ENCODE data around the gene CXCL3.
"Not testable (repeated sequence)": the region's sequence is repeated elsewhere in the genome, so short reads cannot be mapped to it uniquely, and the experiment has no call there.

The CXCL3 gene

DNA sequence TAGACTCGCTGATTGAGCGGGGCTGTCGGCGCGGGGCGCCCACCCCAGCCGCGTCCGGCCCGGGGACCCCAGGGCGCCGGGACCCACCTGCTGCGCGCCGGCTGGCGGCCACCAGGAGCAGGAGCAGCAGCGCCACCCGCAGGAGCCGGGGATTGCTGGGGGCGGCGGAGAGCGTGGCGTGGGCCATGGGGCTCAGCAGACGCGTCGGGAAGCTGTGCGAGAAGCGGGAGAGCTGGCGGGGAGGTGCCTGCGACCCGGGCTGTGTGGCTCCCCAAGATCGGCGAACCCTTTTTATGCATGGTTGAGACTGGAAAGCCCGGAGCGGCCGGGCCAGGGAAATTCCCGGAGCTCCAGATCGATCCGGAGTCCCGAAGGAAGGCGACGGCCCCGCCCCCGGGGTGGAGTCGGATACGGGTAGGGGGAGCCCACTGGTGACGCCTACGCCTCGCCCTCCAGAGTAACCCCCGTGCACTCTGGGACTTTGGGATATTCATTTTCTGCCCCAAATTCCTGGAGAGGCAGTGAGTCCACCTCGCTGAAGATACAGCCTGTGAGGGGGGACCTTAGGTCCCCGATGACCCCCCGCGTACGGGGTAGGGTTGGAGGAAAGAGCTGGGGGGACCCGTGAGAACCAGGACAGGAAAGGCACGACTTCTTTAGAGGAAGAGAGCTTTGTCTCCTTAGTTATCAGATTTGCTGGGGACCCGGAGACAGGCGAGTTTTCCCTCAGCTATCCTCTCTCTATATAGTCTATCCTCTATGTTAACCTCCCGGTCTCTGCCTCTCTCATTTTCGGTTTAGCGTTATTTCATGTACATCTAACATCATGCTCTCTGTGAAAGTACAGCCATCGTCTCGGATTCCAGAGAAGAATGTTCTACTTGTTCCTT lies at the start of gene CXCL3:
Gene CXCL3 (minus strand): TSS at position 265 of the 890 bp plus-strand sequence. CDS start 78 bp downstream, at position 187.
- peak; percentile 25 for DNase-seq

DNA sequence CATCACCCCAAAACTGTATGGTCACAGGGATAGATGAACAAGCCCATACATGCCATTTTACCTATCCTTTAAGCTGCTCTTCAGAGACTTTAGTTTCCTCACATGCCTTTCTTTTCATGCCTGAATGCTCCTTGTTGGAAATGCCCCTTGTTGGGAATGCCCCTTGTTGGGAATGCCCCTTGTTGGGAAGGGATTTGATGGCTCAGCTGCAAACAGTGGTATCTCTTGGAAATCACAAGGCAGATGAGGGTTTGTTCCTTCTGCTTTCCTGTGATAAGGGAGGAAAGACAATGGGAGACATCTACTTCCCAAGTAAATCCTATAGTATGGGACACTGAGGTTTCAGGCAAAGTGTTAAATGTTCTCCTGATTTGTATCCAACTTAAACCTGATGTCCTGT lies 49.0 kb upstream of the CXCL3 start:
- no peak for DNase-seq

DNA sequence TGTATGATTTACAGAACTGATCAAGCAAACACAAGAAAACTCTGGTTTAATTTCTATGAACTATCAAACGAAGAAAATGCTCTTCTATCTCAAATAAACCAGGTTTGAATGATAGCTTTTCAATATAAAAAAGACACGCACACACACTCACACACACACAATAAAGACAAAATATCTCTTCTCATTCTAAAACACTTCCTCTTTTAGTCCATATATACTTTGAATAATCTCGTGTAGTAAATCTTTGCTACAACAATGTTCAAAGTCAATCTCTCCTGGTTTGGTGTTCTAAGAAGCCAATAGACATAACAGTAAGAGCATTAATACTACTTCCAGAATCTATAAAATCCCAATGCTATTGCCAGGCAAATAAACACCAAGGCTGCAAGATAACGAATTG lies 47.2 kb upstream of the CXCL3 start:
- DNase-seq, result no peak

DNA sequence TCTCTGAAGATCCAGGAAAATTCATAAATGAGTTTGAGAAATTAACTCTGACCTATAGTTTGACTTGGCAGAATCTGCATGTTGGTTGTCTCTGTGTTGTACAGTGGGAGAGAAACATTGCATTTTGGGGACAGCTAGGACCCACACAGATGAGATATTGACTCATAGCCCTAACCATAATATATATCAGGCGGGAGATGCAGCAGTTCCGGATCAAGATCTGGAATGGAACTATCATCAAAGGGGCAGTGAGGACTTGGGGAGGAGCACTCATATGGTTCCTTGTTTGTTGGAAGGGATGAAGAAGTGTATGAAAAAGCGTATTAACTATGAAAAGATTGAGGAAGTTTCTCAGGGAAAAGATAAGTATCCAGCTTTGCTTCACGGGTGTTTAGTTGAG lies 46.5 kb upstream of the CXCL3 start:
- no peak for DNase-seq

DNA sequence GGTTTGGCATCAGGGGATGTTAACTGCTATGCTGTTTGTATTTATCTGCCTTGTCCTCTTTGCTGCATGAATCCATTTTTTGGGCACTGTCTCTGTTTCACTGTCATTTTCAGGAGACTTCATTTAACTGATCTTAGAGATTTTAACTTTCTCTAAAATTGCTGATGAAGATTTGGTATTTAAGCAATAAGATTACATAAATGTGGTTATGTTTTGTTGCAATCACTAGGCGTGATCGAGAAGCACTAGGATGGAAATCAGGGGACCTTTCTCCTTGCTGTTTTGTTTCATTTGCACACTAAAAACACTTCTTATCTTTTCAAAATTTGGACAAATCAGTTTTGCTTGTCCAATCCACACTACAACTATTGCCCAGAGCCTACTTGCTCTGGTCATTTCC lies 45.1 kb upstream of the CXCL3 start:
- no peak for DNase-seq

DNA sequence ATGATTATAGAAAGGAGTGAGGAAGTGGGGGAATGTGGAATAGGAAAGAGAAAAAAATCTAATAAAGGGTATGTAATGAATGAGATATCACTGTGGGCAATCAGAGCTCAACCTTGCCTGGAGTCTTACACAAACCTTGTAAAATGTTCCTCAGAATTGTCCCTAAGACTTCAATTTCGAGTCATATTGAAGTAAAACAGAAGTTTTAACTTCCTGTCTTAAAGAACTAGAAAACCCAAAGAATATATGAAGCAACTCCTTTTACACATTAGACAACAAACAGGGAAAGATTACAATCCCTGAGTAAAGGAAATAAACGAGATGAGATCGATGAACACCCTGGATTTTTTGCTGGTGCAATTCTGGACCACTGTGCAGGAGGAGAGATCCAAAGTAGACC lies 42.5 kb upstream of the CXCL3 start:
- DNase-seq, result no peak

DNA sequence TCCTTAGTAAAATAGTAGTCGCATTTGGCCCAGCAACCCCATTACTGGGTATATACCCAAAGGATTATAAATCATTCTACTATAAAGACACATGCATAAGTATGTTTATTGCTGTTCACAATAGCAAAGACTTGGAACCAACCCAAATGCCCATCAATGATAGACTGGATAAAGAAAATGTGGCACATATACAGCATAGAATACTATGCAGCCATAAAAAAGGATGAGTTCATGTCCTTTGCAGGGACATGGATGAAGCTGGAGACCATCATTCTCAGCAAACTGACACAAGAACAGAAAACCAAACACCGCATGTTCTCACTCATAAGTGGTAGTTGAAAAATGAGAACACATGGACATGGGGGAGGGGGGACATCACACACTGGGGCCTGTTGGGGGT lies 41.9 kb upstream of the CXCL3 start:
- not testable (repeated sequence) for DNase-seq

DNA sequence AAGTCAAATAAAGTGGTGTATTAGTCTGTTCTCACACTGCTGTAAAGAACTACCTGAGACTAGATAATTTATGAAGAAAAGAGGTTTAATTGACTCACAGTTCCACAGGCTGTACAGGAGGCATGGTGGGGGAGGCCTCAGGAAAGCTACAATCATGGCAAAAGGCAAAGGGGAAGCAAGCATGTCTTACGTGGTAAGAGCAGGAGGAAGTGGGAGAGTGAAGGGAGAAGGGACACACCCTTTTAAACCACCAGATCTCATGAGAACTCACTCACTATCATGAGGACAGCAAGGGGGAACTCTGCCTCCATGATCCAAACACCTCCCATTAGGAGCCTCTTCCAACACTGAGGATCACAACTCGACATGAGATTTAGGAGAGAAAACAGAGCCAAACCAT lies 40.5 kb upstream of the CXCL3 start:
- not testable (repeated sequence) for DNase-seq

DNA sequence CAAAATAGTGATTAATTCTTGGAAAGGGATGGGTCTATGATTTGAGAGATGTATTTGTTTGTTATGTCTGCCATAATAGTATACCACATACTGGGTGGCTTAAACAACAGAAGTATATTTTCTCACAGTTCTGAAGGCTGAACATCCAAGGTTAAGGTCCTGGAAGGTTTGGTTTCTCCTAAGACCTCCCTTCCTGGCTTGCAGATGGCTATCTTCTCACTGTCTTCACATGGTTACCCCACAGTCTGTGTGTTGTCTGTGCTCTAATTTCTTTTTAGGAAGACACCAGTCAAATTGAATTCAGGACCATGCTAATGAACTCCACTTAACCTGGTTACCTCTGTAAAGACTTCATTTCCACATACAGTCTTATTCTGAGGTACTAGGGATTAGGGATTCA lies 34.9 kb upstream of the CXCL3 start:
- DNase-seq, result no peak

DNA sequence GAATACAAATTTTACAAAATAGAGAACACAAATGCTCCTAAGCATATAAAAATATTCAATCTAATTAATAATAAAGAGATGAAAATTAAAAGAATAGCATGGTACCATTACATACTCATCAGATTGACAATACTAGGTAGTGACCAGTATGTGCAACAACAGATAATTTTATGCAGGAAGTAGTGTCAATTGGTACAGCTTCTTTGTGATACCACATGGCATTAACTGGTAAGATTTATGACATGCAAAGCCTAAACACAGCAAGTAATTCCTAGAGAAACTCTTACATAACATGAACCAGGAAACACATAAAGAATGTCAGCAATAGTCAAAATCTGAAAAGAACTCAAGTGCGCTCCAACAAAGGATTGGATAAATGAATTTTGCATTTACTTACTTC lies 34.2 kb upstream of the CXCL3 start:
- DNase-seq, result no peak

DNA sequence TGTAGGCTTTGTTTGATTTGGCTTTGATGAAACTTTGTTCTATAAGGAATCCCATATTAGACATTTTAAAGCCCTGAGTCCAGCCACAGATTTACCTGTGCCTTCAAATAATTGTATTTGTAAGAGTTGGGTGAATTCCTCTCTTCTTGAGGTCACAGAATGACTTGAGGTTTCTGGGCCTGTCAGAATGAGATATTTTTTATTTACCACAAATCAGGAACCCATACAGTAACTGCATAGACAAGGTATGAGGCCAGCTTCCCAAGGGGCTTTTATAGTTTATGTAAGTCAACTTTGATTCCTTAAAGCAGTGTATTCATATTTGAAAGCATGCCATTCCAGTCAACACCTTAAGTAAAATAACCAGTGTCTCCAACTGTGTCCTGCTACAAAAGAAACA lies 29.1 kb upstream of the CXCL3 start:
- no peak for DNase-seq

DNA sequence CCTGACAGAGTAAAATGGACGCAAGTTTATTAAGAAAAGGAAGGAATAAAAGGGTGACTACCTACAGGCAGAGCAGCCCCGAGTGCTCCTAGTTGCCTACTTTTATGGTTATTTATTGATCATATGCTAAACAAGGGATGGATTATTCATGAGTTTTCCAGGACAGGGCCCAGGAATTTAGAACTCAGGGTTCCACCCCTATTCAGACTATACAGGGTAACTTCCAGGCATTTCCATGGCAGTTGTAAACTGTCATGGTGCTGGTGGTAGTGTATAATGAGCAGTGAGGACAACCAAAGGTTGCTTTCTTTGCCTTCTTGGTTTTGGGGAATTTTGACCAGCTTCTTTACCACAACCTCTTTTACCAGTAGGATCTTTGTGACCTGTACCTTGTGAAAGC lies 27.7 kb upstream of the CXCL3 start:
- no peak for DNase-seq

DNA sequence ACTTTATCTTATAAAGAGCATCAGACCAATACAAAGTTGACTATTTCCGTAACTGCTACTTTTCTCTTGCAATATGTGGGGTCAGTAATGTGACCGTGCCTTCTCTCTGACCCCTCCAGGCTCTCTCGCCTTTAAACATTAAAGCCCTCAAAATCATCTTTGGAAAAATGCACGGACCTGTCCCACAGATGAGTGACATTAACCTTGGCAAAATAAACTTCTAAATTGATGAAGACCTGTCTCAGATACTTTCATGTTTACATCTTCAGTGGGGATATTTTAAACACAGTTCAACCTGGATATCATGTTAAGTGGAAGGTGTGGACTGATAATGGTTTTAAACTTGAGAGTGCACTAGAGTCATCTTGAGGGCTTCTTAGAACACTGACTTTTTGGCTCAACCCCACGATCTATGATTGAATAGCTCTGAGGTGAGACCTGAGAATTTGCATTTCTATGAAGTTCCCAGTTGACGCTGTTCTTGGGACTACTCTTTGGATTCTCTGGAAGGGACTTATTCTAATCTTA lies 26.7 kb upstream of the CXCL3 start:
- DNase-seq, result no peak

DNA sequence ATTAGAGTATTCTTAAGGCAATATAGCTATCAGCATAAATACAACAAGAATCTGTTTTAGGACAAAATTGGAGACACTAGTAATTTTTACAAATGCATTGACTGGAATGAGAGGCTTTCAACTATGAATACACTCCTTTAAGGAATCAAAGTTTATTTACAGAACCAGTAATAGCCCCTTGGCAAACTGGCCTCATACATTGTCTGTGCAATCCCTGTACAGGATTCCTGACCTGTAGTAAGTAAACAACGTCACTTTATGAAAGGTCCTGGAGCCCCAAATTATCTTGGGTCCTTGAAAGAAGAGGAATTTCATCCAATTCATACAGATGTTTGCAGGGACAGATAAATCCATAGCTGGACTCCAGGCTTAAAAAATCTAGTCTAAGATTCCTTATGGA lies 25.4 kb upstream of the CXCL3 start:
- no peak for DNase-seq

DNA sequence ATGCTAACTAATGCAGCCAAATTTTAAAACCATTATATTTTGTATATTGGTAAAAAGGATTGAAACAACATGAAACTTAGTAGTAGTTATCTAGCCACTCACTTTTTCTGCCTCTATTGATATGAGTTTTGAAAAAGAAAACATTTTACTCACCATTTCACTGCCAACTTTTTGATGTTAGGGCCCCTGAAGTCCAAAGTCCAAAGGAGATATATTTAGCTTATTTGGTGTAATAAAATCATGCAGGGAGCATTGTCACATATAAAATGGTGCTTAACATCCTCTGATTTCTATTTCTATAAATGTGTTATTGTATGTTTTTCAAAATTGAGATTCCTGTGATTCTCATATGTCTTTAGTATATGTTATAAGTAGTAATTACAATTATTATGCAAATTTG lies 24.5 kb upstream of the CXCL3 start:
- no peak for DNase-seq

DNA sequence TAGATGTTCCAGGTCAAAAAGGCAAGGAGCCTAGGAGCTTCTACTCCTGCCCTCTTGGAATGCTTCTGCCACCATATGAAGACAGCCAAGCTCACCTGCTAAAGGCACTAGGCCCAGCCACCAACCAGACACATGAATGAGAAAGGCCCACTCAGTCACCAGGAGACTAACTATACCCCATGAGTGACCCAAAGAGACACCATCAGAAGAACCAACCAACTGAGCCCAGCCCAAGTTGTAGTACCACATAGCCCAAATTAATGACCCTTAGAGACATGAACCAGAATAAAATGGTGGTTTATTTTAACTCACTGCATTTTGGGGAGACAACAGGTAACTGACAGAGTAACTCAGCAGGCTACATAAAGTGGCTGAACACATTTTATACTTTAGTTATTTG lies 22.9 kb upstream of the CXCL3 start:
- DNase-seq, result no peak

DNA sequence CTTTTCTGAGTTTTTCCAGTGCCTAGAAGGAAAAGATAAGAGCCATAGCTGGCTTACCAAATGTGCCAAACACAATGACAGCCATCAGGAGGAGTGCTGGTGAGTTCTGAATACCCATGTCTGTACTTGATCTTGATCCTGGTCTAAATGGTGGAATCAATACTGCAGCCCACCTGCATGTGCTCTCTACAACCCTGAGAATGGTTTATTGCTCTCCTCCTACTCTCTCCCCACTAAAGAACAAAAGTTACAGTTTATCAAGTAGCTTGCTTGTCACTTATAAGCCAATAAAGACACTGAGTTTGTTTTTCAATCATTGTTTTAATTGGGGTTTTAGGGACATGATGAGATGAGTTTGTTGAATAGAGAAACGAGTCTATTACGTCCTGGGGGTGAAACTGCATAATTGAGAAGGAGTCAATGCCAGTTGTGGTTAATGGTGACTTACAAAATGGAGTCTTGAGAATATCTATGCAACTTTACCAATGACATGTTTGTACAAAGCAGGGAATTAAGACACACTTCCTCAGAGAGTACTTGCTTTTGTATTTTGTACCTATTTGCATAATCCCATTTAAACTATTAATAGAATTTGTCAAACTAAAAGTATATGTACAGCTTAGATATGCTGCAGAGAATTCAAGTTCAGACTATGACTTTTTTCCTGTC lies 20.8 kb upstream of the CXCL3 start:
- no peak for DNase-seq

DNA sequence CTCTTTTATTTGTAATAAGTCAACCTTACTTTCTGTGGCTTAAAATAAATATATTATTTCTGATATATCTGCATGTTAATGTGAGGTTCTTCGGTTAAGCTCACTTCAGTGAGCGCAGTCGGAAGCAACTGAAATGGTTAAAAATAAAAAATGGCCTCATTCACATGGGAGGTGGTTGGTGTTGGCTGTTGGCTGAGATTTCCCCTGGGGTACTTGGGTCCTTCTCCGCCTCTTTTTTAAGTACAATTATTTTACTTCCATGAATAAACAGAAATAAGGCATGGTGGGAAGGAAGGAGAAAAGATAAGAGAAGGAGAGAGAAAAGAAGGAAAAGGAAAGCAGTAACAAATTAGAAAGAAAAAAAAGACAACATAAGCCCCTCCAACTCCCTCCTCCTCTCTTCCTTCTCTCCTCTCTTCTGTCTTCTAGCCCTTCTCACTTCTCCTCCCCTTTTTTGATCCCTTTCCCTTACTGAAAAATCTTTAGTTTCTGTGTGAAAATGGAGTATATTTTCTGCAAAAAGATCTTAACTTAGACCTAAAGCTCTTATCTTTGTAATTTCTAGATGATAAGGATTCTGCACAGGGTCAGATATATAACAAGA lies 19.7 kb upstream of the CXCL3 start:
- DNase-seq, result no peak

DNA sequence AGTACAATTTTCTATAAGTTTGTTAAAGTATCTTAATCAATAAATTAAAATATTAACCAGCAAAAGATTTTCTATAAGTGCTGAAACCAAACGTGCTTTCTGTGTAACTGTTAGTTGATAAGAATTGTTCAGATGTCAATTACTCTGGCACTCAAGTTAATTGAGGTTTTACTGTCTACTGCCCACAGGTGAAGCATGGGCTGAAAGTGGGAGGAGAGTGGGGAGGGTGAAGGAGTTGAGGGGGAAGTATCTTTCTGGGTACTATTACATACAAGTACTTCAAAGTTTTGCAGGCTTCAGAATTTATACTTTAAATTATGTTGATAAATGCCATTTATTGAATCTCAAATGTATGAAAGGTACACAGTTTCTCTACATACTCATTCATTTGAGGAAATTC lies 19.1 kb upstream of the CXCL3 start:
- DNase-seq, result no peak

DNA sequence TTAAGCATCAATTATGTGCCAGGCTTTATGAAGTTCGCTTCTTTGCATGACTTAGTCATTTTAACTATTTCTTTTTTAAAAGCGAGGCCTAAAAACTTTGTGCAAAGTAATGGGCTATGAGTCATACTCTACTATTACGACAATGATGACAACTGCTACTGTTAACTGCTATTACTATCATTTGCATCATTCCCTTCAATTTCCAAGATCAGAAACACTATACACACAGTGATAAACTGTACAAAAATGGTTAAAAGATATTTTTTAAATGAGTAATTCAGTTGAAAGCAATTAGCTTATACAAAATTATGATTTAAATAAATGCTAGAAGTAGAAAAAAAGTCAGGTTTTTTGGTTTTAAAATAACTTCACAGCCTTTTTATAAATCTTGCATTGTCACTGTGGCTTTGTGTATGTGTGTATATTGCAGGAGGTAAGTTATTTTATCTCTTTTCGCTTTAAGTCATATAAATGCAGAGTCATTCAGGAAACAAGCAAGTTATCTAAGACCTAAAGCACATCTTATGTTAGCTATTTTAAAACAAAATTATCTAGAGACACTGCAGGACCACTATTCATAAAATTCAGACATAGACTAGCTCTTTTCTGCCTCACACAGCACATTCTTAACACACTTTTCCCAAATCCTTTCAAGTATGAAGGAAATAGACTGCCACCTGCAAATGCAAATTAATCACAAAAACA lies 18.5 kb upstream of the CXCL3 start:
- DNase-seq, result no peak

DNA sequence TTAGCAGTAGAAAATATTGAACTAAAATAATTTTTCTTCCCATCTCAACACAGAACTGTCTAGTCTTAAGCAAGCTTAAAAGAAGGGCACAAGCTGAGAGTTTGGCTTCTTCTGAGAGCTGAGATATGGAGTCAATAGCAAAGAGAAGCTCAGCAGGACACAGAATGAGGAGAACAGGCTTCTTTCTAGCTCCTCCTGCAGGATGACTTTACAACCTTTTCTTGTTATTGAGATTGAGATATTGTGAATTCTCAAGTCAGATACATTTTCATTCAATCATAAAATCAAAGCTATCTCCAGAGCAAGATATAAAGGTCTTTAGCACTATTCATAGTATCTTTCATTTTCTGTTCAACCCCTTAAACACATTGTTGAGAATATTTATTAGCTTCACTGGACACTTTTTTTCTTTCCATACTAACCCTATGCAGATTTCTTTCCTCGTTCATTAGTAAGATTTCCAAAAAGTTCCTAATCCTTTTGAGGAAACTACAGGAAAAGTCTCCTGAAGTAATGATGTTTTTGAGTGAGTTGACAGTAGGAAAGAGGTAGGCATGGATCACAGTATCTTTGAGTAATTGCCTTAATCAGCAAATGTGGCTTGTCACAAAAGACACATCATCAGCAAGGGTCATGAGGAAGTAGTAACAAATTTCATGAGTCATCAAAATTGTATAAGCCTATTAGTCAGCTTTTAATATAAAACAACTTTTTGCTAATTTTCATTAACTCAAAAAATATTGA lies 17.8 kb upstream of the CXCL3 start:
- no peak for DNase-seq

DNA sequence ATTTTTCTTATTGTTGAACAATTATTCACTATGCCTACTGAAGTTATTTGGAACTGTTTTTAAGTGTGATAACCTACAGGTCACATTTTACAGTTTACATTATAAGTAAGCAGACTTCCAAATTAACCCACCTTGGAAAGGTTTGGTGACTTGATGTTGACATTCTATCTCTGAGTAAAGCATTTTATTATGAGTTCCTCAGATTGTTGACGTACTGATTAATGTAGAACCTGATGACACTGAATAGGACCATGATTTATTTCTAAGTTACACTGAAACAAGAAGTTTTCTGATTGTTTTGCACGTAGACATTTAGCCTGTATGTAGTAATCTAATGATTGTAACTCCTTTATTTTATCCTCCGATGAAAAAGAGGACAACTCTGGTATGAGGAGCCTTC lies 17.0 kb upstream of the CXCL3 start:
- DNase-seq, result no peak

DNA sequence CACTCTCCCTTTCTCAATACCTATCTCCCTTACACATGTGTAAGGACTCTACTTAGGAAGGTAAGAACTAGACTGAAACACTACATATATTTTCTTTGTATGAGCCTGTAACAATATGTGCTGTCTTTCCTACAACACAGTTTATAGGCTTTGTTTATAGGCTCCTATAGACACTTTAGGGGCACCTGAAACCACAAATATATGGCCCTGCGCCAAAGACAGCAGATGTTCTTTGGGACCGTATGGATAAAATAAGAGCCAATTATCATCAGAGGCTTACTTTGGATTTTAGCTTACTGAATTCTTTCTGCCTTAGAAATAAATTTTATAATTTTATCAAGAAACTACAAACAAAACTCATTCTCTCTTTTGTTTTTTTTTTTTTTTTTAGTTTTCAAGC lies 16.6 kb upstream of the CXCL3 start:
- no peak for DNase-seq
